ENCODE data around the gene LIMA1.

- no peak for TF ChIP-seq CTCF (conservative IDR thresholded peaks at IDR 0.05)
- no peak for TF ChIP-seq ZFX (IDR thresholded peaks at IDR 0.05)
Measured at GRCh38 chr12:50212071-50212467, 71.3 kb downstream of the LIMA1 start.
